ENCODE data around the gene IL18RAP.

DNA sequence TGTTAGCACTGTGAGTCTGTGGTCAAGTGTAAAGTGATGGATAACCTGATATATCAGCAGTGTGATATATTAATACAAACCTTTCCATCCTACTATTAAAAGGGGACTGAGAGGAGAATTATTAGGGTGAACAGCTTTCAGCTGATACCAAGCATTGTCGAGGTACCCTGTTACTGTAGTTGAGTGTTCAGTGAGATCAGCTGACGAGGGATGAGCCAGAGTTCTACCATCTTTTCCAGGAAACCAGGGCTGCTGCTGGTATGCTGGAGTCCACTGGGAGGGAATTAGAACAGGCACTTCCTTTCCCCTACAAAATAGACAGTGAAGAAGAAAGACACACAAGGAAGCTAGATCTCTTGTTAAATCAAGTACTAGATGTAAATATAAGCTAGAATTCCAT is 408 bp downstream of the IL18RAP start:
- TF ChIP-seq, protein P1, sequence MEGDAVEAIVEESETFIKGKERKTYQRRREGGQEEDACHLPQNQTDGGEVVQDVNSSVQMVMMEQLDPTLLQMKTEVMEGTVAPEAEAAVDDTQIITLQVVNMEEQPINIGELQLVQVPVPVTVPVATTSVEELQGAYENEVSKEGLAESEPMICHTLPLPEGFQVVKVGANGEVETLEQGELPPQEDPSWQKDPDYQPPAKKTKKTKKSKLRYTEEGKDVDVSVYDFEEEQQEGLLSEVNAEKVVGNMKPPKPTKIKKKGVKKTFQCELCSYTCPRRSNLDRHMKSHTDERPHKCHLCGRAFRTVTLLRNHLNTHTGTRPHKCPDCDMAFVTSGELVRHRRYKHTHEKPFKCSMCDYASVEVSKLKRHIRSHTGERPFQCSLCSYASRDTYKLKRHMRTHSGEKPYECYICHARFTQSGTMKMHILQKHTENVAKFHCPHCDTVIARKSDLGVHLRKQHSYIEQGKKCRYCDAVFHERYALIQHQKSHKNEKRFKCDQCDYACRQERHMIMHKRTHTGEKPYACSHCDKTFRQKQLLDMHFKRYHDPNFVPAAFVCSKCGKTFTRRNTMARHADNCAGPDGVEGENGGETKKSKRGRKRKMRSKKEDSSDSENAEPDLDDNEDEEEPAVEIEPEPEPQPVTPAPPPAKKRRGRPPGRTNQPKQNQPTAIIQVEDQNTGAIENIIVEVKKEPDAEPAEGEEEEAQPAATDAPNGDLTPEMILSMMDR (IDR thresholded peaks at IDR 0.05; ENCODE audit: poor library complexity): no peak
- no peak for TF ChIP-seq EZH2 (IDR thresholded peaks at IDR 0.05; ENCODE audit: borderline replicate concordance)
- no peak for TF ChIP-seq EZH2phosphoT487 (IDR thresholded peaks at IDR 0.05; ENCODE audit: low read depth, severe bottlenecking, unreplicated experiment)
